HG03064 (cell line): ENCODE data around the gene NNAT.

ENCODE experiments used
- ATAC-seq: cut with Tn5 transposase; IDR thresholded peaks from one replicate; pipeline ENCODE4 v1.9.1; 2021; ENCODE audit warnings: low read depth; ENCODE audit not compliant: unreplicated experiment

The NNAT gene

DNA sequence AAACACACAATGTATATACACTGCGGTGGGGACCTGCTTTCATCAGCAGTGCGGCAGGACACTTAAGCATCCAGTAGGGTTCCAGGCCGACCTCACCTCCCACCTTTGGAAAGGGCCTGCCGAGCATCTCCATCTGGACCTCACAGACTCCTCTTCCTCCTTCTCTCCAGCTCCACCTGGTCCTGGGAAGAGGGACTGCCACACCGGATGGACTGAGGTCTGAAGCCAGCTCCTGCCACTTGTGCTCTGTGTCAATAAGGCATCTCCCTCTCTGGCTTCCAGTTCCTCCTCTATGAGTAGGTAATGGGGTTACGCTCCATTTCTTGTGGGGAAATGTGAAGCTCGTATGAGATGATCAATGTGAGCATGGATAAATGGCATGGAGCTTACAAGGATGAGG, 19.1 kb upstream of the NNAT start:
- no peak for ATAC-seq

DNA sequence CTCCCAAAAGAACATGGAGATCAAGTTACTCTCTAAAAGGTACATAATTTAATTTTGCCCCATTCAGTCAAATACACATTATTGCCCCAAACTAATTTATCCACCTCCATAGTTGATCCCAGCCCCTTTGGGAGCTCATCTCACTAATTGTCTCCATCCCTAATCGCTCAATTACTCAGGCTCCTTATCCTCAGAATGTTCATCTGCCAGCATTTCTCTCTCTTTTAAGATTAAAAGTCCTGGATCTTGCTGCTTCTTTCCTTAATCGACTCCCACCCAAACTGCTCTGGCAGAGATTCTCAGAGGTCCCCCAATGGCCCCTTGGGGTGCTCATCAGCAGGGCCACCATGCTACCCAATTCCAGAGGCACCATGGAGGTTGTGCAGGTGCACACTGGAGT, 18.4 kb upstream of the NNAT start:
- no peak for ATAC-seq

DNA sequence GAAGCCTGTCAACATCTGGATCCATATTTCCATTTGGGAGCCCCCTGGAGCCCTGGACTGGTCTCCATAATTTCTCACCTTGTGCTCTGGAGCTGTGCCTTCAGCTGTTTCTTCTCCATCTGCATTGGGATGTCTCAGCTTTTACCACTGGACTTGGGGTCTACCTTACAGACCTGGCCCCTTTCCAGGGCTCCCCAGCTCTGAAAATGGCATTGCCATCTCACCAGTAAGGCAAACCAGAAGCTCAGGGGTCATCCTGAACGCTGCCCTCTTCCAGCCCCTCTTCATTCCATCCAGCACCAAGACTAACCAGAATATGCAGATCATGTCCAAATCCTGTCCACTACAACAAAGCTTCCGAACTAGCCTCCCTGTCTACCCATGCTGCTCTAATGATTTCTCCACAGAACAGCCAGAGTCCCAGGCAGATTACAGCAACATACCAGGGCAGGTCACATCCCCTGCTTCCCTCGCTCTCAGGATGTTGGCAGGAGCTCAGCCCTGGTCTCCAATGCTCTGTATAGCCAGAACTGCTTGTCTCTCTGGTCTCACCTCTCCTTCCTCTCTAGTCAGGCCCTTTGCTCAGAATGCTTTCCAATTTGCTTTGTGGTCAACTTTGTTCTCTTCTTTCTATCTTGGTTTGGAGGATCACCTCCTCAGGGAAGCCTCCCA, 17.7 kb upstream of the NNAT start:
- no peak for ATAC-seq

DNA sequence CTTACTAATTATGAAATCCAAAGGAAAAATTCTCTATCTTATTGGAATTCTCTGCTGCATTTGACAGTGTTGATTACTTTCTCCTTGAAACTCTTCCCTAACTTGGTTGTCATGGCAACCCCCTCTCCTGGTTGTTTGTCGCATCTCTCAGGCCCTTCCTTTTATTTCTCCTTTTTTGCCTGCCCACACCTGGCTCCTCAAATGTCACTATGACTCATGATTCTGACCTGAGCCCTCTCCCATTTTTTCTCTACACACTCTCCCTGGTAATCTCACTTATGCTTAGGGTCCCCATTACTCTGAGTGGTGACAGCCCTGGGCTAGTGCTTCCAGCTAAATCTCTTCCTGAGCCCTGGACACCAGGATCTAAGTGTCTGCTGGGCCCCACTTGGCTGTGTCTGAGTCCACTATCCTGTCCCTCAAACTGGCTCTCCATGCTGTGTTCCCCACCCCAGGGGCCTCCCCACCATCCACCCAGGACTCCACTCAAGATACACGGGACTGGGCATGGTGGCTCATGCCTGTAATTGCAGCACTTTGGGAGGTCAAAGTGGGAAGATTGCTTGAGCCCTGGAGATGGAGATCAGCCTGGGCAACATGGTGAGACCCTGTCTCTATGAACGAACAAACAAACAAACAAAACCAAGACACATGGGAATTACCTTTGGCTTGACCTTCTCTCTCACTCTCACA, 16.5 kb upstream of the NNAT start:
- ATAC-seq, result no peak

DNA sequence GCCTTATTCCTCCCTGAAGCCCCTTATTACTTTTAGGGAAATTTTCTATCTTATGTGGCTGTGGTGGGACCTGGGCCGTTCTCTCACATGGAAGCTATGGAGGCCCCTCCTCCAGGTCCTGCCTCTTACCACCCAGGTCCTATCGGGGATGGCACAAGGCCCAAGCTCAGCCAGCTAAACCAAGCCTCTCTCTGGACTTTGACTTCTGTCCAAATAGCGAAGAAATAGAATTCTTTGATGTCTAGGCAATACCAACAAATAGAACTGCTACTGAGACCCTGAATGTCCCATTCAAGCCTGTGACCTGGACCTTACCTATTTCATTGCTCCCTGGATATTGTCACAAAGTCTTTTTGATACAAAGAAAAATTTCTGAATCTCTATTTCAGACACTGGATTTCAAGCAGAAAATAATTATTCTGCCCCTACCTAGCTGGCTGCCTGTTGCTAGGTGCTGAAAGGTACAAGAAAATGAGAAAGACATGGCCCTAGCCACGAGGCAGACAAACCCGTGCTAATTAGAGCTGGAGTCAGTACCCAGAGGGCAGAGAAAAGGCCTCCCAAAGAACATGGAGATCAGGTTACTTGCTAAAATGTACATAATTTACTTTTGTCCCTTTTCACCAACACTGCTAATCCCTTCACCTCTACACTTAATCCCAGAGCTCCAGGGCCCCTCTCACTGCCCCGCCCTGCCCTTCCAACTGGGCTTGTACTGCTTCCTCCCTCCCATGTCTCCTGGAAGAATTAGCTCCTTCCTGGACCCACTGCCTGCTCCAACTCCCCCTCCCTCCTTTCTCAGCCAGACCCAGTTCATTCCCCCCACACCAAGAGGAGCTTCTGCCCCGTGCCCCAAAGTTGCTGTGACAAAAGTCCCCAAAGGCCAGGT, 15.5 kb upstream of the NNAT start:
- no peak for ATAC-seq

DNA sequence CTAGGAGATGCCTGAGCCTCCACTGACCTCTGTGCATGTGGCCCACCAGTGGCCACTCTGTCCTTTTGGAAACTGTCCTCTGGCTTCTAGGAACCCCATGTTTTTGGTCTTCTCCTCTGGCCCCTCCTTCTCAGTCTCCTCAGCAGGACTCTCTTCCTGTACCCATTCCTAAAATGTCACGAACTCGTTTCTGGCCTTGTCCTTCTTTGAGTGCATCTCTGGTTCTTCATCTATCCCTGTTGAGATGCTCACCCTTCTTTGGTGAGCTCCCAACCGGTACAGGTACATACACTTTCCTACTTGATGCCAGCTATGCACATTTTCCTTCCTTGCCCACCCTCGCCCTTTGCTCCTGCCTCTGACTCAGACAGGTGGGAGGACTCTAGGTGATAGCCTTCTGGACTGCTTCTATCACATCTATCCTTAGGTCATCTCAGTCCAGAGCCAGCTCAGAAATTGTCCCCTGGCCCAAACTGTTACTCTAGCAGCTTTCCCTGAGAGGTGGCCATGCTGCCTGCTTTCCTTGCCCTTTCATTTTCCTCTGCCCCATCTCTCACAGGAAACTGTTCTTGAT, 14.8 kb upstream of the NNAT start:
- ATAC-seq, result no peak

DNA sequence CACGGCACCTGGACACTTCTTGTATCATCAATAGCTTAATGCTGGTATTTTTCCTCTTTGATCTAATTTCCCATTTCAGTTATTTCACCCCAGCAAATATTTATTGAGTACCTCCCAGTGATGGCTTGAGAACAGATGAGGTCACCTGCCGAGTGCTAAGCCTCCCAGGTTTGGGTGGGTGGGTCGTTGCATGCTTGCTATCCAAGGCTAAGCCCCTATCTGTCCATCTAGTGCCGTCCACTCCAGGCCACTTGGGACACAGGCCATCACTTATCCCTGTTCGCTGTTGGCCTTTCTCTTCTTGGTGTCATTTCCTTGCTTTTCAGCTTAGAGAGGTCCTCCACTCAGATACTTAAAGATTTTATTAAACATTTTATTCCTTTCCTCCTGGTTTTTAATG, 10.8 kb upstream of the NNAT start:
- no peak for ATAC-seq

DNA sequence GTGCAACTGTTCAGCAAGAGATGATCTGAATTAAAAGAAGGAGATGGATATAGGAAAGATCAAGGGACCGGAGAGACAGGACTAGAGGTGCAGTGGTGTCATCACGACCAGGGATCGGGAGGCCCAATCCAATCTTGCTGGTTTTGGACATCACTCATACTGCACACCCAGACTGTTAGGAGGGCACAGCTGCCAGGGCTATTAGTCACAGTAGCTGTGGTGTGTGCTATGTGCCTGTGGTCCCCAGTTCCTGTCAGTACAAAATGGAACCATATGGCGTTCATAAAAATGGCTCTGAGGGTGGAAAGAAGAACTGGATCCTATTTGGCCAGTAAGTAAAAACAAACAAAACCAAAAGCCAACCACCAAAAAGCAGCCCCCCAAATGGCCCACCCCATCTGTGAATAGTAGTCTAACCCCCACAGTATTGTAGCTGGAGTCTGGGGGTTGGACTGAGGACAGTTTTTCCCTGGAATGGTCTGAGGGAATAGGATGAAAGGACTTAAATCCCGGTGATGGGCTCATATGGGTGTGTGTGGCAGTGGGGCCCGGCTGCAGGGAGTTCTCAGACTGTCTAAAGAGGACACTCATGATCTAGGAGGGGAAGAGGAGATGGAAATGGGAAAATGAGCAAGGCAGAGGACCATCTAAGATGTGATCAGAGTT, 9.3 kb upstream of the NNAT start:
- no peak for ATAC-seq

DNA sequence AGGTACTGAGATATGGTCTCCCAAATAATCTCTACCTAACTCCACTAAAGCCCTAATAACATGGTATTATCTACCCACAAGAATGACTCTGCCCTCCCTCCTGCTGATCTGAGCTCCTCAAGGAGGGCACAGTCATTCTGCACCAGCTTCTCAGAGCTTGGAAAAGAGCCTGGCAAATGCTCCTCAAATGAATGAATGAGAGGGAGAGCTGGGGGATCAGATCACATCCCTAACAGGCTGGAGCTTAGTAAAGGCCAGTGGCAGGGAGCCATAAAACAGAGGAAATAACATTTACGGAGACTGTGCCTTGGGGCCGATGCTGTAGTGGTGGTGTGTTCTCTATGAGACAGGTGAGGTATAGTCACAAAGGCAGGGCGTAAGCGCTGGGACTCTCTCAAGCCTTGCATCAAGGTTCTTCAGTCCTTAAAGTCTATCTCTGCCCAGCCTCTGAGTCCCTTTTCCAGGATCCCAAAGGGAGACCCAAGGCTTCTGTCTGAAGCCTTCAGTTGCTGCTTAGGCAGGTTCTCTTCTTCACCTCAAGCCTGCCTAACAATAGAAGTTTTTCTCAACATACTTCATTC, 7.2 kb upstream of the NNAT start:
- no peak for ATAC-seq

DNA sequence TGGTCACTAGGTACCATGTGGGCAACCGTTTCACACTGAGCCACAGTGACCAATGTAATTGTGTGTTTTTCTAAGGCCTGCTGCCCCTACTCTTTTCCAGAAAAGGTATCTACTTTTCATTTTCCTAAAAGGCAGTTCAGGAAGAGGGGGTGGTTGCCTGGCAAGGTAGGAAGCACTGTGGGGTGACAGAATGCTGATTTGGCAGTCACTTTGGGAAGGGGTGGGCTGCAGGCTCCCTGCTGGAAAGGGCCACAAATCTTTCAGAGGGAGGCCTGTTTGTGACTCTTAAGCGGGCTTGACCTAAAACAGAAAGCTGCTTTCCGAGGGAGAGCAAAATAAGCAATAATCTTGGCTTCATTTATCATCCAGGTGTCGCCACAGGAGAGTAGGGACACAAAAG, 5.2 kb upstream of the NNAT start:
- no peak for ATAC-seq

DNA sequence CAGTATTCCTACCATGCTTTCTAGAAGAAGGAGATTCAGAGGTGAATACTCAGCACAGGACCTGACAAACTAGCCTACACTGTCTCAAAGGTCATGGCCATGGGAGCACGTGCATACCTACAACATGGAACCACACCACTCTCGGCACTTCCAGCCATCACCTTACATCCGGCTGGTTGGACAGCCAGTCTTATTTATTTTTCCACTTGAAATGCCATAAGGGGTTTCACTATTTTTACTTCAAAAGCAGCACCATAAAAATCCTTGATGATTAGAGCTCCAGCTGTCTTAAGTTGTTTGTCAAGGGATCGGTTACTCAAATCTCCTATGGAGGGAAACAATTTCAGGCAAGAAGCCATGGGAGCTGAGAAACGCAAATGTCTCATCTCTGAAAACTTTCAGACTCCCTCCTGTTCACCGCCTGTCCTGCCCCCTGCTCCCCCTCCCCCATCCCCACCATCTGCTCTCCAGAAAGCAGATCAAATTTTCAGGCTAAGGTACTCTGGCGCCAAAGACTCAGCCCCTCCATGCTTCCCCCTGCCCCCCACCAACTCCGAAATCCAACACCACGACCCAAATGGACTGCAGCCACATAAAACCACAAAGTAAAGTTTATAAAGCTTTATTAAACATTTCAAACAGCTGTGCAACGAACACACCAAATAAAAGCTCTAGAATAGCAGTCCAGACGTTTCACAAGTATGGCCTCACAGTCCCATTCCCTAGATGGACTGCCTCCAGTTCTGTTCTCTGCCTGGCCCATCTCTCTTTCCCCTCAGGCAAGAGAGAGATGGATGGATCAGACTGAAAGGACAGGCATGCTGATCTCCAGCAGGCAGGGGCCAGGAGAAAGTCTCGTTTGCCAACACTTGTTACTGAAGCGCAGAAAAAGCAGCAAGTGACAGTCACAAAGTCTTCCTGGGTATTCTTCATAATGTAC, 4.0 kb upstream of the NNAT start:
- ATAC-seq, result no peak

DNA sequence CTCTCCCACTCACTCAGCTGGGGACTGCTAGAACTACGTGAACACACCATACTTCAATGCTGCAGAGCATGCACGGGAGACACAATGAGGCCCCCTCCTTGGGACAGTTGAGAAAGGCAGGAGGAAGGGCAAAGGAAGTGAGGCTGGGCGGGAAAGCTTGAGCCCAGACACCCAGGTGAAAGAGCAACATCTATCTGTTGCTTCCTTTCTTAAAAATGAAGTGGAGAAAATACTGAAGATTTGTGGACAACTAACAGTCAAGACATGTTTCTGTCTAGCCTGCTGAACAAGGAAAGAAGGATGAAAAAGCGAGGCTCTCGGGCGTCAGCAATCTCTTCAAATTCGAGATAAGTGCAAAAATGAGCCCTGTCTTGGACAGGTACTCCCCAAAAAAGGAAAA, 3.0 kb upstream of the NNAT start:
- ATAC-seq, result no peak

DNA sequence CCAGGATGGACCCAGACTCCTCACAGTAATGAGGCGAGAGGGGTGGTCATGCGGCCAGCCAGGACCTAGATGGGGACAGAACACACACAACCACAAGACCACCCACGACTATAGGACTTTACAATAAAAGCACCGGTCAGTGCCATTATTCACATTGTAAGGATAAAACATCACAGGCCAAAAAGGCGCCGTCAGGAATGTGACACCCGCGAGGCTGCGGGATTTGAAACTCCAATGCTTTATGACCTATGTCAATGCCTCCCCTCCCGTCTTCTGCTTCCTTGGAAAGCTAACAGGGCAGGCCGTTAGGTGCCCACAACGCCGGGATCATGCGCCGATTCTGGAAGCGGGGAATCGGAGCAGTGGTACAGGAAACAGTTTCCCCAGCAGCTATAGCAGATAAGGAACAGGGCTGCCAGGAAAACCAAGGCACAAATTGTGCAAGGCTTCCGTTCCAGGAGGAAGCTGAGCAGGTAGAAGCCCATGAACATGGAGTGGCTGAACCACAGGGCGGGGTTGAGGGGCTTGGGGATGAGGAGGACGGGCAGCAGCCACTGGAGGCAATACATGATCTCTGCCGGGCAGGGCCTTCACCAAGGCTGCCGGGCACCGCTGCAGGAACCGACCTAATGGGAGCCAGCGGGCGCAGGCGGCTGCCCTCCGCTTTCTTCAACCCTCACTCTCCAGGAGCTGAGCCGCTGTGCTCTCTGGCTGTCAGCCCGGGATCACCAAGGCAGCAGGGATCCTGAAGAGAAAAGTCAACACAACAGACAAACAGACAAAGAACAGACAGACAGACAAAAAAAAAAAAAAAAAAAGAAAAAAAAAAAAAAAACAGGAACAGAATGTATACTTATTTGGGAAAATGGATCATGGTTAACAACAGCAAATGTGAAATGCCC, 2.2 kb upstream of the NNAT start:
- no peak for ATAC-seq

DNA sequence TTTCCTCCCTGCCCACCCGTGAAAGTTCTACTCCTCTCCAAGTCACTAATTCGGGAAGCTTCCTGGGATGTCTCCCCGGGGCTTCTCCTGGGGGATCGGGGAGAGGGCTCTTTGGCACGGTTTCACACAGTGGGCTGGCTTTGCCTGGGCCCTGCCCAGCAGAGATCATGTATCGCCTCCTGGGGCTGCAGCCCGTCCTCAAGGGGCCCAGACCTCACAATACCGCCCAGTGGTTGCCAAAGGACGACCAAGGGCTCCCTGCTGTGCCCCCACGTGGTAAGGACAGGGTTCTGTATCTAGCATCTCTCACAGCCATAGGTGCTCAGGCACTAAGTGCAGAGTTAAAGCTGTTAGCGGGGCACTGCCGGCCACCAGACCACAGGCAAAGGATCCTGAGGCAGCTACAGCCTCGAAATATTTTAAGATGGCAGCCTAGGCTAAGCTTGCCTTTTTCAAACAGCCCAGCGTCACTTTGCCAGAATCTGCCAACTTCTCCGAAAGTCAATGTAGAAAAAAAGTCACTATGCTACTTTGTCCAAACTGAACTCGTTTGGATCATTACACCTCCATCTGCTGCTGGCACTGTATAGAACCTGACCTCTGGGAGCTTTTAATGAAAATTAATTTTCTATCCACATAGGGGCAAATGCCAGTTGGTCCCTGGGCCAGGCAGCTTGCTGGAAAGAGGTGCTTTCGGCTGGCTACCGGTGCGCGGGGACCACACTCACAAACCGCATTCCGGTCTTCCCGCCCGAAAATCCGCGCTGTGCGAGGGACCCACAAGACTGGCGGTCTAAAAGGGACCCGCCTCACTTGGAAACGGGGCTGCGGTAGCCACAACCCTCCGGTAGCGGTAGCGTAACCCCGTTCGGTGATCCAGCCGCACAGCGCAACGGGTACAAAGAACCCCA, 1.3 kb upstream of the NNAT start:
- ATAC-seq, result no peak

DNA sequence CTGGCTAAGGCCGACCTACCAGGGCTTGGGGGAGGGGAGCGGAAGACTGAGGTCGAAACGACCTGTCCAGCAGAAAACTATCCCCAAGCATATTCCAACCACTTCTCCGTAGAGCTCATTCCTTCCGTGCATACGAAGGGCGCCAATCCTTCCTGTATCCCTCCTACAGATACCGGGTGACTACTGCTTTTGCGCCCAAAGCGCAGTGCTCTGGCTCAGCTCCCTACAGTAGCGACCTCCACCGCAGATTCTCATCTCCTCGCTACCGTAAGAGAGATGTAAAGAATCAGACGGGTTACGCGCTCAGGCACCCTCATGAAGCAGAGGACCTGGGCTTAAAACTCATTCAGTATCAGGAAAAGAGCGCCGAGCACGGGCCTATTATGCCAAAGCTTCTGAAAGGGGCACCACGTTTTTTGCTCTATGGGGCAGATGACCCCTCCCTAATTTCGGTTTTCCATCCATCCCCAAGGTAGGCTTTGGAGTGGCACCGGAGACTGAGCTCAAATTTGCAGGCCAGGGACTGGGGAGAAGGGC, 563 bp upstream of the NNAT start:
- ATAC-seq, result no peak

DNA sequence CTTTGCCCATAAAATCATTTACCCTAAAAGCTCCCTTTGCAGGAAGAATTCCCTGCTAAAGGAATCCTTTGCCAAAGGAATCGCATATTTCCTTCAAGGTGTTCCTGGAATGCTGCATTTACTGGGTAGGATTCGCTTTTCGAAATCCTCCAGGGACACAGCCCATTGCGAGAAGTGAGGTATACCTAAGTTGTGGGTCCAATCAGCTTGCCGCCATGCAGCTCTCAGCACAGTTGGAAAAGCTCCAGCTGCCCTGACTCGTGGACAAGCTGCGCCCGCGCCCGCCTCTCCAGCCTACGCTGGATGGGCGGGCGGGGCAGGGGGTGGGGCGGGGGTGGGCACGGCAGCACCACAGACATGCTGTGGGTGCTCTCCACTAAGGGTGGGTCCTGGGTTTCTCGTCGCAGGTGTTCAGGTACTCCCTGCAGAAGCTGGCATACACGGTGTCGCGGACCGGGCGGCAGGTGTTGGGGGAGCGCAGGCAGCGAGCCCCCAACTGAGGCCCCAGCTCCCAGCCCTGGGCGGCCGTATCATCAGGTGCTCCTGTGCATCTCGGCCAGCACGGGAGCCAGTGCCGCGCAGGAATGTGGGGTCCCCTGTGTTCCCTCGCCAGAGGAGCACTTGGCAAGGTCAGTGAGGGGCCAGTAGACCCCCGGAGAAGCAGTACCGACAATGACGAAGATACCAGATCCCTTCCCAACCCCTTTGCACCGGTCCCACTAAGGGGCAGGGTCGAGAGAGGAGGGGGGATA, 1.4 kb downstream of the NNAT start:
- no peak for ATAC-seq
